Activated naive CD4-positive, alpha-beta T cell (primary cell): ENCODE results near the gene DLK1.

Experiments
- DNase-seq, 4 experiments: peaks; one replicate each; lab custom pipeline; 2025; lab: John Stamatoyannopoulos, UW

Gene DLK1

DNA sequence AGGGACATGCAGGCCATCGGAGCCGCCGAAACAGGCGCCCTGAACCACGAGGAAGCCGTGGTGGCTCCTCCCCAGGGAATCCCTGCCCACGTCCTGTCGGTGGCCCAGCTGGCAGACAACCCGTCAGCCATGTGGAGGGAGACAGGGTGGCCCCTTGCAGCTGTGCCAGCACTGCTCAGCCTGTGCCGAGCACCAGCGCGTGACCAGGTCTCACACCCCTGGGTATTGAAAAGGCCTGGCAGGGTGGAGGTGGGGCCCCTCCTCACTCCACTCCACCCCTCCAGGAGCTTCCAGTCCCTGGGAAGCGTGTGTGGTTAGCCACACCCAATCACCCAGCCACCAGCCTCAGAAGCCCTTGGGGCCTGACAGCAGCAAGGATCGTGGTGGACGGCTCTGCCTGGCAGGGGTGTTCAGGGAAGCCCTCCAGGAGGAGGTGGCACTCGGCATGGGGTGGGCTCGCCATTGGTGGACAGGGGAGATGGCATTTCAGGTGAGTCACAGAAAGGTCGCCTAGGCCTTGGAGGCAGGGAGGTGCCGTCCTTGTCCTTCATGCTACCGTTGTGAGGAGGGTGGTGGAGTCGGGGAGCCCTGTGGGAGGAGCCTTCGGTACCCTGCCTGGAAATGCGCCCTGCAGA lies 12.3 kb upstream of the DLK1 start:
- DNase-seq: no peak

DNA sequence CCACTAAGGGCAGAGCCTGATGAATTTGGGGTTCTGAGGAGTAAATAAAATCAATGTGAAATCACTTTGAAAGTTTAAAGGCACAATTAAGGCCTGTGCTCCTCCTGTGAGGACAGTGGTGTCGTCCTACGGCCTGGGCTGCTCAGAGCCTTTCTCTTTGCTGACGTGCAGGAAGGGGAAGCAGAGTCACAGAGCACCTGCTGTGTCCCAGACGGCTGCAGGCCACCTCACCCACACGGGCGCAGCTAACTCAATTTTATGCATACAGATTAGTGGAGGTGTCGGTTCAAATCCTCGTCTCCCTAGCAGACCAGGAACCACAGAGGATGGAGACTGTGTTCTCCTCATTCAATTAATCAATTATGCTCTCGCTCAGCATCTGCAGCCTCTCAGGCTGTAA lies 11.4 kb upstream of the DLK1 start:
- no peak for DNase-seq

DNA sequence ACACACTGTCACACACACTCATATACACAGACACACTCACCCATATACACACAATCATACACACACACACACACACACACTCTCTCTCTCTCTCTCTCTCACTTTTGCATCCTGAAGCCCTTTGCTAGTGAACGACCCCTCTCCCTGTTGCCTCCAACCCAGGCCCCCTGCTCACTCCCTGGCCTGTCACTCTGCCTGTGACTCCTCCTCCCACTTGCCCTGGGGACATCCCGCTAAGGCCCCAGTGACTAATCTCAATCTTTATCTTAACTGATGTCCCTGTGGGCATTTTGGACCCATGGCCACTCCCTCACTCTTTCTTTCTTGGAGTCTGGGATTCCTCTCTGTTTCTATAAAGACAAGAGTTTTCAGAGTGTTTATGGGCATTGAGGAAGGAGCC lies 10.9 kb upstream of the DLK1 start:
- DNase-seq: no peak

DNA sequence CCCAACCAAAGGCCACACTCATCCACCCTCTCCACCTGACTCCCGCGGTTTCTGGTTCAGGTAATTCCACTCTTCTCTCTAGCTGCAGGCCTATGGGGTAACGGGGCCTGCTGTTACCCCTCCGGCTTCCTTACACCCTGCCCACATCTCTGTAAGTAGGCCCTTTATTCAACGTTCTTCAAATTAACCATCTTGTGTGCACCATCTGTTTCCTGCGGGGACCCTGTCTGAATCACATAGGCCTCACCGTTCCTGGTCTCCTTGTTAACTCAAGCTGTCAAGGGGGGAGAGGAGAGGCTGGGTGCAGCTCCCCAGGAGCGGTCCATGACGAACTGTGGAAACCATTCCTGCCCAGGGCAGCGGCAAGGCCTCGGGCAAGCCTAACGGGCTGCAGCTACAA lies 9.3 kb upstream of the DLK1 start:
- no peak for DNase-seq

DNA sequence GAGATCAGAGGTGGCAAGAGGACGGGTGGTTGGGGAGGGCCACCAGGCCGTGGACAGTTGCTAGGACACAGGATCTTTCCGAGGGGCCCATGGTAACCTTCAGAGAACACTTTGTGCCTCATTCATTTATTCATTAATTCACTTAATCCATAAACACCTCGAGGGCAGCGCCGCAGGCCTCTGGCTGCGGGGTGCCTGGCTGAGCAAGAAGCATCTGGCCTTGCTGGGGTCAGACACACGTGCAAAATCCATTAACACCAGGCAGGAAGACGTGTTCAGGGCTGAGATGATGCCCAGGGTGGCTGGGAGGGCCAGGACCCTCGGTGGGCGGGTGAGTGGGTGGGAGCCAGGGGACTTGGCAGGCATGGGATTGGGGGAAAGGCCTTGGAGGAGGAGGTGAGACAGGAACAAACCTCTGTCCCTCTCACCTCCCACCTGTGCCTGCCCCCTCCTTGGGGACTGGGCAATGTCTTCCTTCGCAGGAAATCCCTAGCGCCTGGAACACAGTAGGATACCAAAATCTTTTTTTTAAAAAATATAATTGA lies 6.6 kb upstream of the DLK1 start:
- no peak for DNase-seq

DNA sequence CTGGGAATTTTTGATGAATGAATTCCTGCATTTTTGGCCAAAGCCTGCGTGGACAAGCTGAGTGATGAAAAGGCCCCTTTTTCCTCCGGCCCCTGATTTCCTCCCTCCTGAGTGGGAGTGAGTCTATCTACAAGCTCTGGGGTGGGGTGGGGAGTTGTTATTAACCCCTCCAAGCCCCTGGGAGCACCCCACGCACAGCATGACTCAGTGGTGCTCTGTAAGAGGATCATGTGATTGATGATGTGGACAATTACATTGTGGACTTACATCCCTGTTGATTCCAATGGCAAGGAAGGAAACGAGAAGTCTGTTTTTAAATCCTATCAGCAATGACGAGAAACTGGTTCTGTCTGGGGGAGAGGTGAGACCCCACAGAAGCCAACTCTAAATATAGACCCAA lies 5.1 kb upstream of the DLK1 start:
- DNase-seq: no peak

DNA sequence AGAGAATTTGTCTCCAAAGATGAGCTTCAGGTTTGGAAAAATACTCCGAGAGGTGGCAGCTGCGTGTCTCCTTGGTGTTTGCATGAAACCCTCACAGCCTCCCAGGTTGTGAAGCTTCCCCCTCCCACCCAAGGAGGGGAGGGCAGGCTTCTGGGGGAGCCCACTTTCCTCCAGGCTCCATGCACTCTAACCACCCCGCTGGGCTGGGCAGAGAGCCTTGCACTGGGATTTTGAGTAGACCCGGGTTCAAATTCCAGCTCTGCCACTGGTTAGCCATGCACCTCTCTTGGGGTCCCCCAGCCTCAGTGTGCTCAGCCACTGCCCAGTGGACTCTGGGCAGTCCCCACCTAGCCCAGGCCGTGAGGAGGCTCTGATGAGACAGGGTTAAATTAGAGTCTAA lies 4.3 kb upstream of the DLK1 start:
- DNase-seq: no peak

DNA sequence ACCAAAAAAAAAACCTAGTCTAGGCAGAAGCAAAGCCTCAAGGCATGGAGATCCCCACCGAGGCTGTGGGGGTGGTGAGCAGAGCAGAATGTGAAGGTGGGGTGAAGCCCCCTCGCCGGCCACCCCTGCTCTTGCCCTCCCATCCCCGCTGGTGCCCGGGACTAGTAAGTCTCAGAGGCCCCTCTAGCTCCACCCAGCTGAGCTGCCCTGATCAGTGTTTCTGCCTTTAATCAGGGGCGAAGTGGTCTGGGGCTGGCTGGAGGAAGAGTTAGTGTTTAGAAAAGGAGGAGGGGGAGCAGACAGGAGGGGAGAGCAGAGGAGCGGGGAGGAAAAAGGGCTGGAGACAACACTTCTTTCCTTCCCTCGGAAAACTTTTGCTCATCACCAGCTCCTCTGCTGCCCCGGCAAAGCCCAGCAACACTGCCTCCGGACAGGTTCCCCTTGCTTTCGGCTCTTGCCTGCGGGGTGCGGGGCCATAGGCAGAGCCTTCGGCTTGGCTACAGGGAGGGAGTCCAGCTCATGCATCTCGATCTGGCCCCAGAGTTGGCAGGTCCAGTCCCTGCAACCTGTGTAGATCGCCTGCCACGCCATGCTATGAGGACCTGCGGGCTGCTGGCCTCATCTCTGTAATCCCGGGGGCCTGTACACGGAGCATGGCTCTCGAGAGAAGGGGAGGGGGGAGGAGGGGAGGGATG lies 3.4 kb upstream of the DLK1 start:
- DNase-seq: no peak

DNA sequence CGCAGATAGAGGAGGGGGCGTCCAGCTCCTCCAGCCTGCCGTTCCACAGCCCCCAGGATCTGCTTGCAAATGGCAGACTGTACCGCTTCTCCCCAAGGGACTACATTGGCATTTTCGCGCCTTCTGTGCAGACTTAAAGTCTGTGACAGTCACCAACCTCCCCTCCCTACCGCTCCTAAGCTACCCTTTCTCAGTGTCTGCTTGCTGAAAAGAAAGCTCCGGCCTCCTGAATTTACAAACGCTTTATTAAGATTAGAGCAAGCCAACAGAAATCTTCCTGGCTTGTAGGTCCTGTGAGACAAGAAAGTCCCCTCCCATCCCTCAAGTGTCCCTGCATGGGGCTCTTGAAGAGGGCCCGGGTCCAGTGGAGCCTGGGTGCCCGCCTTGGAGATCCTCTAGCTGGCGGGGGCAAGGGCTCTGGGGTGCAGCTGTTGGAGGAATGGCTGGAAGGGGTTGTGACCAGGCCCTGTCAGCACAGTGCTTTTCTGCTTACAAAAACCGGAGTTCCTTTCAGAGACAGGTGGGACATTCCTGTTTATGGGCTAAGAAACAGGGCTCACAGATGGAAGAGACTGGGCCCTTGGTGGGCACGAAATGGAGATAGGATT lies 2.8 kb upstream of the DLK1 start:
- DNase-seq: no peak

DNA sequence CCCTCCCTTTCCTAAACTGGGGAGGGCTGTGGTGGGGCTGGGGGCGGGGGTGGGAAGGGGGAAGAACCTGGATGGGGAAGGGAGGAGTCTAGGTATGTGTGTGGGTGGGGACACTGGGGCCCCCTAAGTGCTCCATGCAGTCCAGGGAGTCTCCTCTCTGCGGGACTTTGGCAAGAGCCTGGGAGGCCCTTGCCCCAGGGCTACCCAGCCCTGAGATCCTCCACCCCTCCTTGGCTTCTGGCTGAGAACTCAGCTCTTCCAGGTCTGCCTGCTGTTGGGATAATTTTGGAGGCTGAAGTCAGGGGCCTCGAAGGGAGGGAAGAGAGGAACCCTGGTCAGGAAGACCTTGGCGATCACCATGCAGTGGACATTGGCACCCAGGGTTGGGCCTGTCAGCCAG lies 2.2 kb upstream of the DLK1 start:
- no peak for DNase-seq

DNA sequence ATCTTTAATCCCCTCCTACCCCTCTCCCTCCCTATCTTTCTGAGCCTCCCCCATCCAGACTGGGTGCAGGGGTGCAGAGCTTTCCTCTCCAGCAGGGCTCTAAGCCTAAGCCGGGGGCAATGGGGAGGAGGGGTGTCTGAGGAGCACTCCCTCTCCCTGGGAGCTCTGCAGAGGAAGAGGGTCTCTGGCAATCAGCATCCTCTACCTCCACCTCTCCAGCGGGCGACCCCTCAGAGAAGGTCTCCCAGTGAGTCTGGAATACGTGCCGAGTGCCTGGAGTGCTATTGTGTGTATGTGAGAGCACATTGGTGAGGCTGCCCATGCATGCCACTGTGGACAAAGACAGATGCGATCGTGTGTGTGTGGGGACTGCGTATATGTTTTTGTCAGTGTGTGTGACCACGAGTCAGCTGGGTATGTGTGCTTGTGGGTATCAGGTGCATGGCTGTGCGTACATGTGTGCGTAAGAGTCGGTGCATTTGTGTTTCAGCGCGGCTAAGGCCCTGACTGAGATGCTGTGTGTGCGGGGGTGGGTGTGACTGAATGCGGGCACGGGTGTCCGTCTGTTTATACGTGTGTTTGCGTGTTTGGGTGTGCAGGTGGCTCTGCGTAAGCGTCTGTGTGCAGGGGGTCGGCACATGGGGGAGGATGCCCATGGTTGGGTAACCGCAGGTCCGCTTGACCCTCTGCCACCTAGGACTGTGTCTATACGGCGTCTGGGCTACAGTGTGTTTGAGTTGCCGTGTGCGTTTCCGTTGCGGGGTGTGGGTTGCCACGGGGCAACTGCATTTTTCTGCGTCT lies 905 bp upstream of the DLK1 start:
- no peak for DNase-seq

DNA sequence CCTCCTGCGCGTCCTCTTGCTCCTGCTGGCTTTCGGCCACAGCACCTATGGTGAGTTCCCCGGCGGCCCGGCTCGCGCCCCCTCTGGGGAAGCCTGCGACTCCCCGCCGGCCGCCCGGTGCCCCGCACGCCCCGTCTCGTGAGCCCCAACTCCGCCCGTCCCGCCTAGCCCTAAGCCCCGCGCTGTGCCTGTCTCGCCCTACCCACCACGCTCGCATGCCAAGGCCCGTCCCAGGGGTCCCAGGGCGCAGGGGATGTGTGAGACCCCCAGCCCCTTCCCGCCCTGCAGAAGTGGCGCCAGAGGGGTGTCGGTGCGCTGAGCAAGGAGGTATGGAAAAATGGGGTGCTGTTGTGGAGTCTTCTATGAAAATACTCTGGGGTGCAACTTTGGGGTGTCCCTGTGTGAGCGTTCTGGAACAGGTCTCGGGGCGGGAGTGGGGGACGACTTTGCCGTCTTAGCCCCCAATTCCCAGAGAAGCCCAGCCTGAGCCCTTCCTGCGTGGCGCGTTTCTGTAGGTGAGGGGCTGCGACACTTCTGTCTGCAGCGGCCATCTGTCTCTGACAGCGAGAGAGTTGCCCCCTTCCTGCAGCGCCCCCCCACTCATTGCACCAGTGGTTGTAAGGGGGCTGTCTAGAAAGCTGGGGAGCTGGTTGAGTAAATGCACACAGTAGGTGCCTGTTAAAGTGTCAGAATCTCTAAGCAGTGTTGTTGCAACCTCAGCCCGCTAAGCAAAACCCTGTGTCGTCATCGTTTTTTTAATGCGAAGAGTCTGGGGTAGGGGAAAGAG lies 587 bp downstream of the DLK1 start:
- no peak for DNase-seq

DNA sequence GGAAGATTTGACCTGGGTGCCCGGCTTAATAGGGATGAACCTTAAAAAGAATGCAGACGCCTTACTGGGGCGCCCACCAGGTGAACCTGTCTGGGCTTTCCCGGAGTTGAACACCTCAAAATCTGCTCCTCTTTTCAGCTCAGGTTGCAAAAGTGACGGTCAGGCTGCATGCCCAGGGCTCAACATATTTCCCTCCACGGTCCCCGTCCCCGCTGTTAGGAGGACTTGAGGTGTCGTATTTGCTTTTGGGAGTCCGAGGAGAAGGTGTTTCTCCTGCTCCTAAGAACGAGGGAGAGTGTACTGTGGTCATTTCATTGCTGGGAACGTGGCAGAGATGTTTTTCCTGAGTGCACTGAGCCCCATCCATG lies 1.2 kb downstream of the DLK1 start:
- DNase-seq: no peak

DNA sequence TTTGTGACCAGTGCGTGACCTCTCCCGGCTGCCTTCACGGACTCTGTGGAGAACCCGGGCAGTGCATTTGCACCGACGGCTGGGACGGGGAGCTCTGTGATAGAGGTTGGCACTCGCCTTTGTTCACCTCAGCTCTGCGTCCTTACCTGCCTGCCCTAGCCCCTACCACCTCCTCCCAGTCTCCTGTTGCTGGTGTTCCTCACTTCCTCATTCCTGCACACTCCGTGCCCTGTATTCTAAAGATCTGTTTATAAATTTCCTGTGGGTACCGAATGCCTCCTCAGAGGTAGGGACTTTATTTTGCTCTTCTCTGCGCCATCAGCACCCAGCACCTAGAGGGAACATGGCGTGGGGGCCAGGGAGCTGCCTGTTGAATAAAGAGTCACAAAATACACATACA lies 2.3 kb downstream of the DLK1 start:
- no peak for DNase-seq

DNA sequence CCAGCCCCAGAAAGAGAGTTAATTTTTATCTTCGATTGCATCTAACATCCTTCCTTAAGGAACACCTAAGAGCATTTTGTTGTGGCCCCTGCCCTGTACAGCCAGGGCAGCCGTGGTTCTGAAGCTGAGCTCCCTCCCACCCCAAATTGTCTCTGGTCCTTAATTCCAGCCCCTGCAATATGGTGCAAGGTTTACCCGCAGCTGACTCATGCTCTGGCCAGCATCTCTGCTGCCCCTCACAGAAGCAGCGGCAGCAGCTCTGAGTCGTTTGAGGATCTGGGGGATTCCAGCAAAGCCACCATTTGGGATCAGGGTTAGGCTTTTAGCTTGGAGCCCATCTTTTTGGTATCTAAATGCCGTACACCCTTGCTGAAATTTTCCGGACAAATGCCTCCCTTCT lies 3.3 kb downstream of the DLK1 start:
- no peak for DNase-seq

DNA sequence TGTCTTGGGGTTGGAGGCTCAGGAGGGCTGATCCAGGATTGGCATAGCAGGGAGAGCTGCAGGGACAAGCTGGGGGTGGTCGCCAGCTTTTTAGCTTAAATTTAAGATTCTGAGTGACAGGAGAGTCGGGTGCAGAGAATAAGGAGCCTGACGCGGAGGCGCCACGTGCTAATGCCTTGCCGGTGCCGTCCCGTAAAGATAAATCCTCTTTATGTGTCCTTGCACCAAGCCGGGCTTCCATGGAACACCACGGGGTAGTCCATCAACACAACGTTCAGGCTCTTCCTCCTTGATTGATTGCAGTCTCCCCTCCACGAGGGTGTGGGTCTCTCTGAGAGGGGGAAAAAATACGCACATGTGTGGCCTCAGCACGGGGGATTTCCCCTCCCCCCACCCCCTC lies 3.9 kb downstream of the DLK1 start:
- DNase-seq: no peak

DNA sequence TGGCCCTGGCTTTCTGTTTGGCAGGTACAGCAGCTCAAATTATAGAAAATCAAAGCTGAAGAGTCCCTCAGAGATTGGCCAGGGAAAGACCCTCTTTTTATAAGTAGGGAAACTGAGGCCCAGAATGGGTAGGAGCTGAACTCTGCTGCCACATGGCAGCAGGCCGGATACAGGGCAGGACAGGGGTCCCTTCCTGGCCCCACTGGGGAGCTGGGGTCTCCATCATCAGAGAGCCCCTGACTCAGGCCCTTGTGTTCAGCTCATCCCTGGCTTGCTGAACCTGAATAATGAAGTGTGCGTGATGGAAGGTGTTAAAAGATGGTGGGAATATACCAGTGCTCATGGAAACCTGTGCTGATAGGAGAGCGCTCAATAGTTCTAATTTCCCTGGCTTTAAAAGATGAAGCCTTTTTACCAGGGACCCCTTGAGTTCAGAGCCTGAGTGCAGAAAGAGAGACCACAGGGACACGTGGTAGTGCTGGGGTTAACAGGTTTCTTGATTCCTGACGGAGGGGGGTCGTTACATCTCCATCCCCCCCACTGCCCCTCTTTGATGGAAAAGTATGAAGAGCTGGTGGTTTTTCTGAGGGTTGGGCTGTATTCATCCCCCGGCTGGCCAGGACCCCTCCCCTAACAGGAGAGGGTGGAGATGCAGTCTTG lies 4.4 kb downstream of the DLK1 start:
- DNase-seq: no peak

DNA sequence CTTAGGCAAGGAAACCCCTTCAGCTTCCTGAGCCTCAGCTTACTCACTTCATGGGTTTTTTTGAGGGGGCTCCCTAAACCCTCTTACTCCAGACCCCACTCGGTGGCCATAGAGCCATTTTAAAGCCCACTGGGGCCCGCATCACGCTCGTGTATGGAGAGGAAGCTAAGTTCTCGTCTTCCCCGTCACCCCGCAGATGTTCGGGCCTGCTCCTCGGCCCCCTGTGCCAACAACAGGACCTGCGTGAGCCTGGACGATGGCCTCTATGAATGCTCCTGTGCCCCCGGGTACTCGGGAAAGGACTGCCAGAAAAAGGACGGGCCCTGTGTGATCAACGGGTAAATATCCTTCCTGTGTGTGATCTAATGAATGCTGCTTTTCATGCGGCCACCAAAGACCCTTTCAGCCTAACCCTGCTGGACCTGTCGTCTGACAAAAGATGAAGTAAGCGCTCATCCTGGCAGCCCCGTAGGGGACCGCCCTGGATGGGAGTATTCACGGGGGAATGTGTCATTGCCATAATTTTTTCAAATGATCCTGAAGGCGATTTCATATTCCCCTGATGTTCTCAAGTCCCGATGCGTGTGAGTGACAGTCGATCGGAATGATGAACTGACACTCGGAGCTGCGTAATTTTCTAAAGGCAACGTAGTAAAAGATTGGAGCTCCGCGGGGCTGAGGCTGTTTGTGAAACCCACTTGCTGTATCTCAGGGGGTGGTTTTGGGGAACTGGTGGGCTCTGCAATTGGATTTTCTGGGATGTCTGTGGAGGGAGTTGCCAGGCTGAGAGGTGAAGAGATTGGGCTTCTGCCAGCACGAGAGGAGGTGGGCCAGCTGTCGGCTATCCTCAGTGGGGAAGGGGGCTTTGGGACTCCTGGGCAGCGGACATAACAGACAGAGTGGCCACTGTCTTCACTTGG lies 5.4 kb downstream of the DLK1 start:
- no peak for DNase-seq

DNA sequence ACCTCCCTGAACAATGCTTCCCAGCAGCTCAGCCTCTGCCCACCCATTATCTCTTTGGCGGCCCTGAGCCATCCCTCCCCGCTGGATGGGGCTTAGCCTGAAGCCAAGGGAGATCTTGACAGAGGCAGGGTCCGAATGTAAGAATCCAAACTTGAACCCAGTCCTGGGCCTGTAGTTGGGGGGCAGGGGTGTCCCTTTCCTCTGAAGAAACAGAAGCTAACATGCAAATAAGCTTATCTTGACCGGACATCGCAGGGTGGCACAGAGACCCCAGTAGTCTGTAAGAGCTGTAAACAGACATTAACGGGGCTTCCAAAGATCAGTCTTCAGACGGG lies 6.0 kb downstream of the DLK1 start:
- DNase-seq: no peak

DNA sequence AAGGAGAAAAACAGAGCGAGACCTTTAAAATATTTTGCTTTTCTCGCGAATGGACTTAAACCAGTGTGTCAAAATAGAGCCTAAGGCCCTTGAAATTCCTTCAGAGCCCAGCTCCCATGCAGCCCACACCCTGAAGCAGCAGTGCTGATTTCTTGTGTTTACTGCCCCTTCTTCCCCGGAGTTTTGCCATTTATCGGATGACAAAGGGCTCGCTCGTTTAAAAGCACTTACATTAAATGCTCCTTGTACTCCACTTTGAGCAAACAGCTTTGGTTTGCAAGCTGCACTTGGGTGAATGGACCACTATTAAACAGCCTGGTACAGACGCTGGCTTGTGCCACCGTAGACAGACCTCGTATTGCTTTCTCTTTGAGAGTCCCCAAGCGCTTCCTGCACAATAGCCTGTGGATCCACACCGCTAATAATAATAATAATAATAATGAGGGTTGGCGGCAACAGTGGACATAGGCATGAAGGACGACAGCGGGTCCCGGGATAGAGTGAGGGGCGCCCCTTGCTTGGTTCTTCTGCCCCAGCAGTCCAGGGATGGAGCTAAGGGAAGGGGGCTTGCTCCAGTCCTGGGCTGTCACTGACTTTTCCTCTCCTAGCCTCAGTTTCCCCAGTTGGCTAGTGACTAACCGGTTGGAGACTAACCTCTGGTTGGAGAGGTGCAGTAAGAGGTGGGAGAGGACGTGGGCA lies 6.6 kb downstream of the DLK1 start:
- no peak for DNase-seq
